DMS79 treated with DMSO at 0.1 percent for 48 hours (cell line): ENCODE measurements around the gene QRFP.

Experiments
- DNase-seq: peaks from one replicate; lab custom pipeline; 2025; lab: John Stamatoyannopoulos, UW

The QRFP gene, protein sequence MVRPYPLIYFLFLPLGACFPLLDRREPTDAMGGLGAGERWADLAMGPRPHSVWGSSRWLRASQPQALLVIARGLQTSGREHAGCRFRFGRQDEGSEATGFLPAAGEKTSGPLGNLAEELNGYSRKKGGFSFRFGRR

DNA sequence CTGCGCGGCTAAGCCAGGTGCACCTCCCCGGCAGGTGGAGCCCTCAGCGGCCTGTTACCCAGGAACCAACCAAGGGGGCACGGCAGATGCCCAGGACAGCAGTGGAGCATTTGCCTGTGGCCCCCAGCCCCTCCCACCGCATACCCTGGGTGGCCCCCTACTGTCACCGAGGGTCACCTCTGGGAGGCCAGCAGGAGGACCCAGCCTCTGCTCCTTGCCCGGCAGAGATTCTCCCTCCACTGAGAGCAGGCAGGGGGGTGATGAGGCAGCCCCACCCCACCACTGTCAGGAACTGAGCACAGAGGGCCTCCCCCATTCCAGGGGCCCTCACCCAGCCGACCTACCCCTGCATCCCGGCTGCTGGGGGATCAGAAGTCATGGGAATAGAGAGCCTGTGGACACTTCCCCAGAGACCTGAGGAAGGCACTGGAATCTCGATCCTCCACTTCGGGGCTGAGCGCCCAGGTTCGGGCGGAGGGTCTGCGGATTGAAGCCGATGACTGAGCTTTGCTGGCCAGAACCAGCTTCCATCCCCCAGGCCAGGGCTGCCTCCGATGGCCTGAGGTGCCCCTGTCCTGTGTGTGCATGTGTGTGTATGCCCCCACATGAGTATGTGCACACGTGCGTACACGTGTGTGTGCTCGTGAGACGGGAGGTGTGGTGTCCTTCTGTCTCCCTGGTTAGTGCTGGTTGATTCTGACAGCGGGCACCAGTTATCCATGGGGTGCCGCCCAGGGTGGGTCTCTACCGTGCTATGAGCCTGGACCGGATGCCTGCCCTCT lies at the start of gene QRFP:
Gene QRFP (minus strand): TSS at position 580 of the 782 bp plus-strand sequence. CDS start 2,974 bp downstream, outside the sequence.
- no peak for DNase-seq

DNA sequence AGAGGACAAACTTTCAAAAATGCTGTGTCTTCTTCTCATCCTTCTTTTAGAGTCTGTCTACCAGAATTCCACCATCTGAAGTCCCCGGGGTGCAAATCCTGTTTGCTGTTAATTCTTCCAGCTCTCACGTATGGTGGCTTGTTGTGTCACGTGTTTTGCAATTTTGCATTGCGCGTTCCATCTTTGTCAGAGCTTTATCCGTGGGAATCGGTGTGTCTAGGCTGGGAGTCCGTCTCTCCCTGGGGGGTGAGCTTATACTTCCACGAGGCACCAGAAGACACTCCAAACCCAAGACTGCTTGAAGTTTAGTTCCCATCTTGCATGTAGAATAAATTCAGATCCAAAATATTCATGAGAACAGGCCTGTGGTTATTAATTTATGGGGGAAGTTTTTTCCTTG lies 48.6 kb upstream of the QRFP start:
- no peak for DNase-seq

DNA sequence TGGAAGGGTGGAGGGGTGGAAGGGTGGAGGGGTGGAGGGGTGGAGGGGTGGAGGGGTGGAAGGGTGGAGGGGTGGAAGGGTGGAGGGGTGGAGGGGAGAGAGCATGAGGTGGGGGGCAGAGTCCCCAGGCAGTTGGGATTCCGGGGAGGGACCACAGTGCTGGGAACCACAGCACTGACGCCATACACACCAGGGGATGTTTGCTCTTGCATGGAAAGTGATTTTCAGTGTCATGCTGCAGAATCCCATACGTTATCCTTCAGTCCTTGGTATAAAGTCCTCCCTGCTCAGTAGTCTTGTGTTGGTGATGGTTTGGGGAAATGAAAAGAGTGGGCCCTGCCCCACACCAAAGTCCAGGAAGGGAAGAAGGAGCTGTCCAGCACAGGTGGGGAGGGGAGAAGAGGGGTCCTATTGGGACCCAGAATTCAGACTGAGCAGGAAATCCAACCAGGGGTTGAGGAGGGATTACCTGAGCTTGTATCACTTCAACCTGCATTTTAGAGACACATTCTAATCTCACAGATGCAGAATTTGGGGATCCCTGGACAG lies 48.0 kb upstream of the QRFP start:
- DNase-seq: no peak

DNA sequence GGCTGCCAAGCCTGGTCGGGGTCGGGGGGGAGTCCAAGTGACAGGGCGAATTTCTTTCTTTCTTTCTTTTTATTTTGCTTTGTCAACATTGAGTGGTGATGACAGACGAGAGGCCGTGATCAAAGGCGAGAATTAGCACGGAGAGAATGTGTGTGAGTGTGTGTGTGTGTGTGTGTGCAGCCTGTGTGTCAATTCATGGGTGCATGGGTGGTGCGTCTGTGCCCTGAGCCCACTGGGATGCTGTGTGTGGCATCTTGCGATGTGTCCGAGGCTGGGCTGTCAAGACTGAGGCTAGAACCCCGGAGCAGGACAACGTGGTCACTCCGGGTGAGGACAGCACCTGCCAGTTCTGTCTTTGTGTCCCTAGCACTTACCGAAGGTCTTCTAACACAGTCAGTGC lies 47.2 kb upstream of the QRFP start:
- no peak for DNase-seq

DNA sequence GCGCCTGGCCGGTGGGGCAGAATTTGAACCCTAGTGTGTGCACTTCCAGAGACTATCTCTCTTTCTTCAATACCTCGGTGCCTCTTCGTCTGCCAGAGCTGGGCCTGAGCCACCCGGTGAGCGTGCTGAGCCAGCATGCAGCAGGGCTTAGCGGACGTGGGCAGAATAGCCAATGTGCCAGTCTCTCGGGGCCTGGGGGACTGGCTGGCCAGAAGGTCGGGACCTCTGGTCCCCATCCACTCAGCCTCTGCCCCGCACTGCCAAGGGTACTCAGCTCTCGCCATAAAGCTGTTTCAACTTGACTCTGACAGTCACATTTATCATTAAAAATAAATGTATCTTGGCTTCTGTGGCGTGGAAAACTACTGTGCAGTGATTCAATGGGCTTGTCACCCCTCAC lies 46.6 kb upstream of the QRFP start:
- DNase-seq: no peak

DNA sequence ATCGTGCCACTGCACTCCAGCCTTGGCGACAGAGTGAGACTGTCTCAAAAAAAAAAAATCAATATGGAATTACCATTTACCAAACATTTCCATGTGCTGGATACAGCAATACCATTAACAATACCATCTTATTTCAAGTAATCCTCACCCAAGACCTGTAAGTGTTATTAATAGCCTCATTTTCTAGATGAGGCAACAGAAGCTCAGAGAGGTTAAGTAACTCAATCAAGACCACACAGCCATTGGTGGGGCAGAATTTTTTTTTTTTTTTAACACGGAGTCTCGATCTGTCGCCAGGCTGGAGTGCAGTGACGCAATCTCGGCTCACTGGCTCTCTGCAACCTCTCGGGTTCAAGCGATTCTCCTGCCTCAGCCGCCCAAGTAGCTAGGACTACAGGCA lies 46.1 kb upstream of the QRFP start:
- DNase-seq: no peak

DNA sequence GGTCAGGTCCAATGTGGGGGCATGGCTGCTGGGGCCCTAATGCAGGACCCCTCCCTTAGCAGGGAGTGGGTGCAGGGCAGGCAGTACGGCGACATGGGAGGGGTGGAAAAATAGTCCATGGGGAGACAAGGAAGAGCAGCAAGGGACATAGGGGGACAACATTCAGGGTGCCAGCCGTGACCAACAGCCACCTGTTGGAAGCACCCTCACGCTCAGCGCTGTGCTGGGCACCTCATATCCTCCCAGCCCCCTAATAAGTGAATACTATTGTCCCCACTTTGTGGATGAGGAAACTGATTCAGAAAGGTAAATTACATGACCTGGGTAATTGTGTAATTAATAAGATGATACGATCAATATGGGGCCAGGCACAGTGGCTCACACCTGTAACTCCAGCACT lies 45.5 kb upstream of the QRFP start:
- DNase-seq: no peak

DNA sequence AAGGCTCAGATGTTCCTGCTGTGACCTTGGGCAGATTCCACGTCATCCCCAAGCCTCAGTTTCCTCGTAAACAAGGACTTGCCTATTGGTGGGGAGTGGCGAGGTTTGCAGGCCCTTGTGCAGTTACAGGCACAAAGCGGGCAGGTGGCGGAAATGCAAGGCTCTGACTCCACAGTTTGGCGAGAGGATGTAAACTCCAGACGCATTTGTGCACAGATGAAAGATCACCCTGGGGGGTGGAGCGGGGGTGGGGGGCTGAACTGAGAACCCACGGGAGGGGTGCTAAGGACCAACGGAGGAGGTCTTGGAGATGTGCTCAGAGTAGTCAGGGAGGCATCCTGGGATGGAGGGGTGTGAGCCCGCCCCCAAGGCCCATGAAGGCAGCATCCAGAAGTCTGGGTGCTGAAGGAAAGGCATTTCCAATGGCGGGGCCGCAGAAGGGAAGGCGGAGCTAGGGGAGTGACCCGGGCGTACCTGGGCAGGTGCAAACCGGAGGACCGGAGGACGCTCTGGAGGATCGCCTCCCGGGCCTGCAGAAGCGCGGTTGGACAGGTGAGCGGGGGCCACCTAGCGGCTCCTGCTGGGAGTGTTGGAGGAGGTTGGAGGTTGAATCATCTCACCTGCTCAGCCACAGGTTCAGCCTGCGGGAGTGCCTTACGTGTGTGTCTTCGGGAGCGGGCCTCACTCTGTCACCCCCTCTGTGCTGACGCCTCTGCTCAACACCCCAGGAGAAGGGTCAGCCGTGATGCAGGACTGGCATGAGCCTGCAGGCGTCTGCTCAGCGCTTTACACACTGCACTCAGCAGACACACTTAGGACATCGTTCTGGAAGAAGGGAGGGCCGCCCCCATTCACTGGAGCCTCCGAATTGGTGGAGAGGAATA lies 44.3 kb upstream of the QRFP start:
- peak; percentile 88 for DNase-seq

DNA sequence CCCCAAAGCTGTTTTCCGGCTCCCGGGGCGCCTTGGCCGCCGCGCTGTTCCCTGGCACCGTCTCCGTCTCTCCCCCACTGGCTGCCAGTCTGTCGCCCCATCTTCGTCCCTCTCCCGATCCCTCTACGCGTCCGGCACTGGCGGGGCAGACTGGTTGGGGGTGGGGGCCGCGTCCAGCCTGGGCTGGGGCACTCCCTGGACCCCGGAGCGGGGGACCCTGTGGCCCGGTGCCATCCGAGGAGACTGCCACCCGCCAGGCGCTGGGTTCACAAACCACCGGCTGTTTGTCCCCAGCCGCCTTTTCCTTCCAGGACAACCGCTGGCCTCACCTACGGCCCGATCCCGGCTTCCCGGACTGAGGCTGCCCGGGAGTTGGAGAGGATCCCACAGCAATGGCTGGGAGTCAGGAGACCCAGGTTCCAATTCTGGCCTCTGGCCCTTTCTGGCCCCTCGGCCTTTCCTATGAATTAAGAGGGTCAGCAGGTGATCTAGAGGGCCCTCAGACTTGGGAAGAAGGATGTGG lies 43.5 kb upstream of the QRFP start:
- no peak for DNase-seq

DNA sequence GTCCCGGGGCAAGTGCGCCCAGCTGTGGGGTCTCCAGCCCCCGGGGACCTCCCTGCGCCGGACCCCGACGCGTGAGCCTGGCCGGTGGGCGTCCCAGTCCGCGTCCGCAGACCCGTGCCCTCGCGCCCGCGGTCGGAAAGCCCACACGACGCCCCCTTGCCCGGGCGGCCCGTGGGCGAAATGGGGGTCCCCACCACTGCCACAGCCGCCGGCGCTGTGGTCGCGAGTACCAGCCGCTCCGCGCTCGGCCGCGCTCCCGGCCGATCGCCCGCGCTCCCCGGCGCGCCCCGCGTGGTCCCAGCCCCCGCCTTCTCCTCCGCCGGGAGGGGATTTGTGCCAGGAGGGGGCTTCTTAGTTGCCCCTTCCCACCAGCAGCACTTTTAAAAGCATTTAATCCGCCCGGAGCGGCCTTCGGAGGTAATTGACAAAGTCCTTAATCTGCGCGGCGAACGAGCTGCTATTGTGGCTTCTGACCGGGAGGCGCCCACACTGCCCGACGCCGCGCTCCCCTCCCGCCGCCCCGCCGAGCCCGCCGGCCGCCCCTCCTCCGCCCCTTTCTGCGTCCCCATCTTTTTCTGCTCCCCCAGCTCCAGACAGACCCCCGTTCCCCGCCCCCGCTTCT lies 42.9 kb upstream of the QRFP start:
- peak; percentile 15 for DNase-seq

DNA sequence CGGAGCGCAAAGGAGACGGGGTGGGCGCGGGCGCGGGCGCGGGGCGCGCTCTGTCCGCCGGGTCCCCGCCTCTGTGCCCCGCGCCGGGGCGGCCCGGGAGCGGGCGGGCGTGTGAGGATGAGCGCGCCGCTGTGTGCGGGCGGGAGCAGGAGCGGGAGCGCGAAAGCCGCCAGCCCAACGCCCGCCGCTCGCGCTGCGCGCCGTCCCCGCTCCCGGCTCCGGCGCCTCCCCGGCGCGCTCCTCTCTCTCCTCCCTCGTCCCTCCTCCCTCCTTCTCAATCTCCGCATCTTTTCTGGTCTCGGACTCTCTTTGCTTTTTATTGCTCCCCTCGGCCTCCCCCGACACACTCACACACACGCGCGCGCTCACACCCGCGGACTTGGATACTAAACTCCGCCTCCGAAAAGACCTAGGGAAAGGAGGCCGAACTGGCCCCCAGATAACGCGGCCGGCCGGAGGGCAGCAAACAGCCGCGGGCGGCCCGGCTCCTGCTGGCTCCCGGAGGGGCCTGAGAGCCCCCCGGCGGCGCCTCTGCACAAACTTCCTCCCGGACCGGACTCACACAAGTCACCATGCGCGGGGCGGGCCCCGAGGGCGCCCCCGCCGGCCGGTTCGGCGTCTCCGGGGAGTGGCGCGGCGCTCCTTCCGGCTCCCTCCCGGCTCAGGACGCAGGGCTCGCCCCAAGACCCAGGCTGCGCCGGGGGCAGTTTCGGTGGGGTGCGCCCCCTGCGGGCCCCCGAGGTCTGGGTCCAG lies 42.2 kb upstream of the QRFP start, which contains the start of gene FIBCD1:
Gene FIBCD1 (minus strand): TSS at position 596 of the 753 bp plus-strand sequence. CDS start 640 bp downstream, outside the sequence.
- peak; percentile 34 for DNase-seq

DNA sequence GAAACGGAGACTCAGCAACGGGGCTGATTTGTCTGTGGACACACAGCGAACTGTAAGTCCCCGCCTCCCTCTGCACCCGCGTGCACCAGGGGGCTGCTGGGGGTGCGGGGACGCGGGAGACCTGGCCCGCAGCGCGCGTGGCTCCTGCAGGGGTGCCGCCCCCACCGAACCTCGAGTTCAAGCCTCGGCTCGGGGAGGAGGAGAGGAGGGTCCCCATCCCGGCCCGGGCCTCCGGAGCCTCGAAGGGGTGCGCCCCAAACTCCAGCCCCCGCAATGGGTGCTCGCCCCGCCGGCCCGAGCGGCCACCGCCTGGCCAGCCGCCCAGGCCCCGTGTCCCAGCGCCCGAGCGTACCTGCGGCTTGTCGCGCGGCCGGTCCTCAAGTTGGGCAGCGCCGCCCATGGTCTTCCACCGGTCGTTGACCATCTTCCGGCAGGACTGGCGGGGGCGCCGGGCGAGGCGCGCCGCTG lies 41.6 kb upstream of the QRFP start:
- DNase-seq: no peak

DNA sequence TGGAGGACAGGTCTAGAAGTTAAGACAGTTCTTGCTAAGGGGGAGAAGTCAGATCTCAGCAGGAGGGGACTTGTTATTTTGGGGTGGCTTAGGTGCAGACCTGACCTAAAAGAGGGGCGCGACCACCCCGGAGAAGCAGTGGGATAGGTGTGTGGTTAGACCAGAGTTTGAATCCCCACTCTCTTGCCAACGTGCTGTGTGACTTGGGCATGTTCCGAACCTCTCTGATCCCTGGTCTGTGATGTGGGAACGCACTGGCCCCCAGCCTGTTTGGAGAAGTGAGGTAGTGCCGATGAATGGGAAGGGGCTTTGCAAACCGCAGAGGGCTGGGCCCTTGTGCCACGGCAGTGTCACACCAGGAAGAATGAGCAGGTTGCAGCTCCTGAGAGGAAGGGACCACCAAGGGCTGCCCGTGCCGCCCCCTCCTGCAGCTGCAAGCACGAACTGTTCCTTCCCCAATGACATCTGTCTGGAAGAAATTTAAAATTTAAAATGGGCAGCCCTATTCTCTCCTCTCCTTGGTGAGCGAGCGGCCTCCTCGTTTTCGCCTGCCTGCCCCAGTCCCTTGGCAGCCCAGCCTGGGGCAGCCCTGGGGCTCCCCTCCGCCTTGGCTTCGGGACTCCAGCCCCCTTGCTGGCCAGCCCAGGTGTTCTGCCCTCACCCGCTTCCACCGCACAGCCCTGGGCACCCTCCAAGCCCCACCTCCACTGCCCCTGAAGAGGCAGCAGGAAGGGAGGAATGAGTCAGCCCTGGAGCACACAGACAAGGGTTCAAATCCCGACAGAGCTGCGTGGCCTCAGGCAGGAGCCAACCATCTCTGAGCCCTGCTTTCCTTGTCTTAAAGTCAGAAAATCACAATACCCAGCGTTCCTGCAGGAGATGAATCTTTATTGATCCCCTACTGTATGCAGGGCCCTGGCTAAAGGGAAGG lies 40.8 kb upstream of the QRFP start:
- no peak for DNase-seq

DNA sequence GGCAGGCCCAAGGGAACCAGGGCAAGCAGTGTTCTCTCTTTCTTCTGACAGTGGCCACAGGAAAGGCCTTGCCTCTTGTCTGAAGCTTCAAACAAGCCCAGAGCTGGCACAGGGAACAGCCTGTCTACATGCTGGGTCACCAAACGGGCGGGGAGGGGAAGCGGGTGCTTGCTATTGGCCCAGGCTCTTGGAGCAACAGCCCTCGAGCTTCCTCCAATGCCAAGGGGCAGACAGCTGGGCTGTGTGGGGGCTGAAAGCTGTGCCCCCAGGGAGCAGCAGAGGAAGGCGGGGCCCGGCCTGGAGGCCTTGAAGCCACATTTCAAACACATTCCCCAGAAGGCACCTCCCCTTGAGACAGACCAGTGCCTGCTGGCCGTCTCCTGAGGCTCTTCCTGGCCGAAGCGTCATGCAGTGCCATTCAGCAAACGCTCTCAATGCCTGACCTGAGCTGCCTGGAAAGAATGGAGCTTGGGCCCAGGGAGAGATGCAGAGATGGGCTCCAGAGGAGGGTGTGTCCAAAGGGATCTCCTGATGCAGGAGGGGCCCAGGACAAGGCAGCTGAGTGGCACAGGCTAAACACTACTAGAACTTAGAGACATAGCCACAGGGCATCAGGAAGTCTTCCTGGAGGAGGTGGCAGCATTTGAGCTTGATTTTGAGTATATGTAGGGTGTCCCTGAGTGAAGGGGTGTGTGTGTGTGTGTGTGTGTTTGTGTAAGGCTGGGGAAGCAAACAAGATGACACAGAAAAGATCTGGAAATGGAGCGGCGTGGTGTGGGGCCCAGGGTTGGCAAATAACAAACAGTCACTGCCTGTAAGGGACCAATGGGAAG lies 39.9 kb upstream of the QRFP start:
- DNase-seq: no peak

DNA sequence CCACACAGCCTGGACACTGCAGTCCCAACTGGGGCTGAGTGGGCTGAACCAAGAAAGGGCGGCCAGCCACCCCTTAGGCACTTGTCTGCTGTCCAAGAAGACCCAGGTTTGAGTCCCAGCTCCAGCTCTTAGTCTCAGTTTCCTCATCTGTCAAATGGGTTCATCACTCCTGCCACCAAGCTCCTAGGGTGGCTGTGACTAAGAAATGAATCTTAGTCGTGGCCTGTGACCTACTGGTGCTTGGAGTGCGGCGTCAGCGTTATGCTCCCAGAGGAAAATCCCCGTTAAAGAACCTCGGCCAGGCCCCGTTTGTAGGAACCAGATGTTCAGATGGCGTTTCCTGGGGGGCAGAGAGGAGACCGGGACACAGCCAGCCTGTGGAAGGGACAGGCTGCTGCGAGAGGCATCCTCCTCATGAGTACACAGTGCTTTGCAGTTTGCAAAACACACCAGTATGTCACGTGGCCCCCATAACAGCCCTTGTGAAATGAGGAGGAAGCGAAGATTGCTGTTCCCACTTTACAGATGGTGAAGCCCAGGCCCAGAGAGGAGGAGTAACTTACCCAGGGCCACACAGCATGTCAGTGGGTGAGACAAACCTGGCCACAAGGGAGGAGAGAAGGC lies 39.1 kb upstream of the QRFP start:
- DNase-seq: no peak

DNA sequence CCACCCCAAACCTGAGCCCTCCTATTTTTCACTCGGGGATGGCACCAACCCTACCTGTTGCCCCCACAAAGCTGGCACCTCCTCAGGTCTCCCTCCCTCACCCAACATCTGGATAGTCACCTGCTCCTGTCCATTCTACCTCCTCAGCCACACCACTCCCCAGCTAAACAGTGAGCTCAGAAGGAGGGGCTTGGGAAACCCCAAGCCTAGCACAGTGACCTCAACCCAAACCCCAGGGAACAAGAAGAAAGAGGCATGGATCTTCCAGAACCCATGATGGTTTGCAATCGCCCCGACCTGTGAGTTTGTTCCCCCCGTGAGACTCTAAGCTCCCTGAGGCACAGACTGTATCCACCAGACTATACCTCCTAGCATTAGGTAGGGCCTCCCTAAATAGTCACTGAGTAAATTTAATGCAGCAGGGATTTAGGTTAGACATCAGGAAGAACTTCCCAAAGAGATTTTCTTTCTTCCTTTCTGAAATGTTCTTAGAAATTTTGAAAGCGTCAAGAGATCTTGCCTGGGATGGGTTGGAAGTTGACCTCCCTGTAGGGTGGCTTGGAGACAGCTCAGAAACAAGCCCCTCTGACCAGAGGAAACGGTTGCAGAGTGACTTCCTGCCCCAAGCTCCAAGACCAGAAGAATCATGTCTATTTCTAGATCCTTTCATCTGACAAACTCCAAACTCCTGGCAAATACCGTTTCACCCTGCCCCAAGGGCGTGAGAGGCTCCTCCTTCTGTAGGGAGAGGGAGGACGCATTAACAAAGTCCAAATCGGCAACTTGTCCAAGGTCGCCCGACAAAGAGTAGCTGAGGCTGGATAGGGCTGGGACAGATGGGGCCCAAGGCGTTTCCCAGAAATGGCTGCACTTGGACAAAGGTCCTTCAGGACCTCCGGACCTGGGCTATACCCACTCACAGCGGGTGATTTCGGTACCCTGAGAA lies 38.4 kb upstream of the QRFP start:
- DNase-seq: no peak

DNA sequence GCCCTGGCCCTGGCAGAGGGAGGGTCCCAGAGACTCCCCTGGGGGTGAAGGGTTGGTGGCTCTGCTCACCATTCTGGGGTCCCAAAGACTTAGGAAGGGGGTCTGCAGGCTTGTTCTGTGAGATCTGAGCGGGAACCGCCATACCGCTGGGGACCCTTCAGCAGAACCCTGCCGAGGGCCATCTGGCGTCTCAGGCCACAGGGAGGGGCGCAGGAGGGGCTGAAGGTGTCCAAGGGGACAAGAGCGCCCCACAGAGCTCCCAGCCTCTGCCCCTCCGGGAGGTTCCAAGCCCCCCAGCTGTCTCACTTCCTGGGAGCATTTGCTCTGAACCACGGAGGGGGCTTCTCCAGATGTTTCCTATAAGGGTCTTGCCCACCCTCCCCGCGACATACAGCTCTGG lies 37.6 kb upstream of the QRFP start:
- no peak for DNase-seq
